K562 (cell line): ENCODE data around the gene WIPF2. TPM values are rescaled to one million over a fixed set of nuclear protein-coding genes. Genes with fewer than 3 reads are reported as not detected.

Source experiments
- CAMTA2 ChIP-seq: fragments of 250-450 bp; sonication (Bioruptor Pico); conservative IDR thresholded peaks from 2 replicates; pipeline ENCODE4 v1.5.1; 2022
- CREB3L1 ChIP-seq: fragments of 450-650 bp; IDR thresholded peaks from 2 replicates; pipeline ENCODE4 v1.6.1; 2014; ENCODE audit warnings: low read depth, mild to moderate bottlenecking, moderate library complexity, borderline replicate concordance
- CREM ChIP-seq: IDR thresholded peaks from 2 replicates; pipeline ENCODE4 v1.6.1; 2014; ENCODE audit warnings: antibody characterized with exemption, low read depth
- EP300 ChIP-seq: IDR thresholded peaks from 2 replicates; pipeline ENCODE4 v1.6.1; 2012; ENCODE audit warnings: low read length, improper control_type of control experiment
- EZH2 ChIP-seq: IDR thresholded peaks from 2 replicates; pipeline ENCODE4 v1.6.1; 2012; ENCODE audit warnings: low read depth, mild to moderate bottlenecking, inconsistent platforms, low read length, borderline replicate concordance
- MYBL2 ChIP-seq, 2 experiments: fragments of 450-650 bp in 1 of 2; sonication (generic) in 1 of 2; formaldehyde crosslinking in 1 of 2; IDR thresholded peaks; 2 replicates each; pipeline versions ENCODE4 v1.6.1 to v1.8.1; 2017 to 2022; ENCODE audit warnings: borderline replicate concordance in 1 of 2, inconsistent platforms in 1 of 2, low read depth in 1 of 2, mild to moderate bottlenecking in 1 of 2, missing genetic modification reagents in 1 of 2, moderate library complexity in 1 of 2
- NCOR1 ChIP-seq: fragments of 450-650 bp; IDR thresholded peaks from 2 replicates; pipeline ENCODE4 v1.6.1; 2016; ENCODE audit warnings: mild to moderate bottlenecking, moderate library complexity
- NFIC ChIP-seq: fragments of 450-650 bp; IDR thresholded peaks from 2 replicates; pipeline ENCODE4 v1.6.1; 2017; ENCODE audit warnings: mild to moderate bottlenecking, inconsistent platforms
- NFRKB ChIP-seq: fragments of 450-650 bp; IDR thresholded peaks from 2 replicates; pipeline ENCODE4 v1.6.1; 2016; ENCODE audit warnings: low read depth
- RBBP5 ChIP-seq: fragments of 200-600 bp; sonication (generic); IDR thresholded peaks from 2 replicates; pipeline ENCODE4 v1.6.1; 2012; ENCODE audit warnings: borderline replicate concordance, mild to moderate bottlenecking, low read length, control low read depth, inconsistent platforms; ENCODE audit not compliant: insufficient read depth, poor library complexity, severe bottlenecking
- RBFOX2 ChIP-seq: fragments of 200-400 bp; formaldehyde crosslinking; IDR thresholded peaks from 2 replicates; pipeline ENCODE4 v1.6.1; 2017; ENCODE audit warnings: low read depth, mild to moderate bottlenecking, low read length, moderate library complexity
- RCOR1 ChIP-seq, 2 experiments: IDR thresholded peaks; 2 replicates each; pipeline ENCODE4 v1.6.1; 2012; ENCODE audit warnings: low read depth in 2 of 2, low read length in 2 of 2, borderline replicate concordance in 1 of 2, improper control_type of control experiment in 1 of 2
- TARDBP ChIP-seq: fragments of 450-650 bp; IDR thresholded peaks from 2 replicates; pipeline ENCODE4 v1.6.1; 2016
- TCF3 ChIP-seq: sonication (generic); formaldehyde crosslinking; IDR thresholded peaks from 2 replicates; pipeline ENCODE4 v1.4.0; 2020; ENCODE audit warnings: mild to moderate bottlenecking, missing genetic modification reagents
- TGIF2 ChIP-seq: sonication (generic); formaldehyde crosslinking; IDR thresholded peaks from 2 replicates; pipeline ENCODE4 v1.8.1; 2022; ENCODE audit warnings: mild to moderate bottlenecking, missing genetic modification reagents, moderate library complexity
- YY1 ChIP-seq, 3 experiments: IDR thresholded peaks; 2 replicates each; pipeline ENCODE4 v1.6.1; 2011; ENCODE audit warnings: low read length in 2 of 3, mild to moderate bottlenecking in 2 of 3, moderate library complexity in 2 of 3, borderline replicate concordance in 1 of 3, control low read depth in 1 of 3, low read depth in 1 of 3; ENCODE audit not compliant: insufficient read depth in 3 of 3, insufficient replicate concordance in 2 of 3, control insufficient read depth in 1 of 3, insufficient read length in 1 of 3; ENCODE audit errors: extremely low read depth in 1 of 3
- ZFP36 ChIP-seq: fragments of 150-350 bp; IDR thresholded peaks from 2 replicates; pipeline ENCODE4 v1.6.1; 2018; ENCODE audit warnings: low read length, low read depth; ENCODE audit not compliant: partially characterized antibody
- ZNF76 ChIP-seq: fragments of 250-450 bp; sonication (Bioruptor Pico); IDR thresholded peaks from 2 replicates; pipeline ENCODE4 v1.4.0; 2020; ENCODE audit warnings: mild to moderate bottlenecking, moderate library complexity, borderline replicate concordance
- polyA plus RNA-seq, 8 experiments: library from polyadenylated mRNA; depleted of rRNA in 4 of 8; stranded (reverse) in 5 of 8; unstranded in 3 of 8; fragments of >200 nt; fragmentation: Nextera tagmentation in 2 of 8; fragmentation: Illumina TruSeq in 1 of 8; extraction: Ambion mirVana in 2 of 8; extraction: Trizol in 1 of 8; gene quantifications; 2 replicates each; pipeline versions ENCODE4 v1.2.1 to v1.2.3, GENCODE V29; 2011 to 2014; ENCODE audit warnings: inconsistent platforms in 1 of 8, missing spikeins in 1 of 8
- total RNA-seq, 7 experiments: library from RNA; depleted of rRNA in 6 of 7; stranded (reverse); fragments of >200 nt in 6 of 7; fragmentation: Illumina TruSeq in 2 of 7; extraction: Trizol in 2 of 7; gene quantifications; 2 replicates each; pipeline versions ENCODE4 v1.2.1 to v1.2.3, GENCODE V29; 2011 to 2021; ENCODE audit warnings: low replicate concordance in 1 of 7
- TF ChIP-seq, protein P1 (sequence below), 2 experiments: fragments of 250-450 bp in 1 of 2; fragments of 450-650 bp in 1 of 2; sonication (Bioruptor Pico) in 1 of 2; IDR thresholded peaks; 2 replicates each; pipeline versions ENCODE4 v1.6.1 to v1.8.0; 2016 to 2021; ENCODE audit warnings: mild to moderate bottlenecking in 2 of 2, moderate library complexity in 2 of 2, missing compliant biosample characterization in 1 of 2, missing genetic modification characterization in 1 of 2
- TF ChIP-seq, protein P2 (sequence below), 3 experiments: fragments of 200-800 bp in 1 of 3; fragments of 250-450 bp in 1 of 3; fragments of 450-650 bp in 1 of 3; sonication (Bioruptor Pico) in 1 of 3; sonication (Bioruptor generic) in 1 of 3; formaldehyde crosslinking in 1 of 3; IDR thresholded peaks; 2 replicates each; pipeline versions ENCODE4 v1.6.1 to v1.8.0; 2016 to 2022; ENCODE audit warnings: mild to moderate bottlenecking in 2 of 3, missing genetic modification characterization in 2 of 3, missing compliant biosample characterization in 1 of 3, moderate library complexity in 1 of 3

WIPF2 gene
- total and polyA plus RNA-seq, 9 of the 15 experiments (the other 6 are each of a cell fraction or from before 2014, with no cell fraction given), result 3.6 to 15.0 (median 5.3) TPM

DNA sequence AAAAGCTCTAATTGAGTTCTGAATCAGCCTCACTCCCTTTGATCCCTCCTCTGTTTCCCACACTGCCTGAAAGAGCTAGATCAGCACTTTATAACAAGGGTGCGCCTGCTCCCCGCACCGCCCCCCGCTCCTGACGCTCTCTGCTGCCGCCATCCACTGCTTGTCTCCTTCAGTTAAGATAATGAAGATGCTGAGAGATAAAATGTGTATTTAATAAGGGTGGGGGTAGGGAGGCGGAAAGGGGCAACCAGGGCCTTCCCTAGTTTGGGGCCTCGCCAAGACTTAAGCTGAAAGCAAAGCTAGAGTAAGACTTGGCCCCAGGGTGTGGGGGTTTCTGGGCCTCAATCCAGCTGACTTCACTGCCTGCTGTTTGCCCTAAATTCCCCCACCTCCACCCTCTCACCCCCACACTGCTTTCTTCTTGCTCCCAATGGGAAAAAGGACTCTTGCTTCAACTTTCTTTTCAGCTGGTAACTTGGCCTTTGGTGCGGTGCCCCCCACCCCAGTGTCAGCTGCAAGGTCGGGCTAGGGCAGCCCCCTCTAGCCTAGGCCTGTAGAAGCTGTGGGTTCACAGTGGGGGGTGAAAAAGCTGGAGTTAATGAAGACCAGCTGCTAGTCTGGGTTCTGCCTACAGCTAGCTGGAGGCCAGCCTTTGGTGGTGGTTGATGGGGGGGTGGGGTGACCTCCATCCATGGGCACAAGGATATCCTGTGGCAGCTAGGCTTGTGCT lies 88.1 kb downstream of the WIPF2 start (continued):
- TF ChIP-seq ZNF76 (CRISPR knock-in tag), result no peak
- TF ChIP-seq RCOR1 (IDR thresholded peaks at IDR 0.05; ENCODE audit: borderline replicate concordance in 1 of 2, low read depth in 2 of 2, low read length in 2 of 2), result 0 out of 4 replicates have a peak, but pooled peaks of 1 of the 2 experiments have one; percentile 12
- TF ChIP-seq TARDBP, result no peak
- peak; percentile 21; the same call in 1 of the 2 replicates for TF ChIP-seq NCOR1
- TF ChIP-seq CAMTA2, result 0 out of 2 replicates have a peak, but pooled peaks have one; percentile 13
- TF ChIP-seq, protein P1, sequence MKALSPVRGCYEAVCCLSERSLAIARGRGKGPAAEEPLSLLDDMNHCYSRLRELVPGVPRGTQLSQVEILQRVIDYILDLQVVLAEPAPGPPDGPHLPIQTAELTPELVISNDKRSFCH (CRISPR knock-in tag; IDR thresholded peaks at IDR 0.05), result 0 out of 2 replicates have a peak, but pooled peaks have one; percentile 6
- TF ChIP-seq, protein P1 (tag; IDR thresholded peaks at IDR 0.05), result no peak
- TF ChIP-seq RBFOX2, result 0 out of 2 replicates have a peak, but pooled peaks have one; percentile 28
- TF ChIP-seq ZFP36, result no peak
- no peak for TF ChIP-seq MYBL2 (IDR thresholded peaks at IDR 0.05; ENCODE audit: low read depth)
- no peak for TF ChIP-seq MYBL2 (CRISPR knock-in tag; IDR thresholded peaks at IDR 0.05; ENCODE audit: borderline replicate concordance)
- TF ChIP-seq CREB3L1, result no peak
- no peak for TF ChIP-seq TCF3
- TF ChIP-seq YY1 (IDR thresholded peaks at IDR 0.05; ENCODE audit: borderline replicate concordance in 1 of 3, control insufficient read depth in 1 of 3, extremely low read depth in 1 of 3, insufficient read depth in 3 of 3, insufficient read length in 1 of 3, insufficient replicate concordance in 2 of 3, low read depth in 1 of 3, low read length in 2 of 3), result peak in 1 of 3 experiments; percentile 4
- TF ChIP-seq, protein P2, sequence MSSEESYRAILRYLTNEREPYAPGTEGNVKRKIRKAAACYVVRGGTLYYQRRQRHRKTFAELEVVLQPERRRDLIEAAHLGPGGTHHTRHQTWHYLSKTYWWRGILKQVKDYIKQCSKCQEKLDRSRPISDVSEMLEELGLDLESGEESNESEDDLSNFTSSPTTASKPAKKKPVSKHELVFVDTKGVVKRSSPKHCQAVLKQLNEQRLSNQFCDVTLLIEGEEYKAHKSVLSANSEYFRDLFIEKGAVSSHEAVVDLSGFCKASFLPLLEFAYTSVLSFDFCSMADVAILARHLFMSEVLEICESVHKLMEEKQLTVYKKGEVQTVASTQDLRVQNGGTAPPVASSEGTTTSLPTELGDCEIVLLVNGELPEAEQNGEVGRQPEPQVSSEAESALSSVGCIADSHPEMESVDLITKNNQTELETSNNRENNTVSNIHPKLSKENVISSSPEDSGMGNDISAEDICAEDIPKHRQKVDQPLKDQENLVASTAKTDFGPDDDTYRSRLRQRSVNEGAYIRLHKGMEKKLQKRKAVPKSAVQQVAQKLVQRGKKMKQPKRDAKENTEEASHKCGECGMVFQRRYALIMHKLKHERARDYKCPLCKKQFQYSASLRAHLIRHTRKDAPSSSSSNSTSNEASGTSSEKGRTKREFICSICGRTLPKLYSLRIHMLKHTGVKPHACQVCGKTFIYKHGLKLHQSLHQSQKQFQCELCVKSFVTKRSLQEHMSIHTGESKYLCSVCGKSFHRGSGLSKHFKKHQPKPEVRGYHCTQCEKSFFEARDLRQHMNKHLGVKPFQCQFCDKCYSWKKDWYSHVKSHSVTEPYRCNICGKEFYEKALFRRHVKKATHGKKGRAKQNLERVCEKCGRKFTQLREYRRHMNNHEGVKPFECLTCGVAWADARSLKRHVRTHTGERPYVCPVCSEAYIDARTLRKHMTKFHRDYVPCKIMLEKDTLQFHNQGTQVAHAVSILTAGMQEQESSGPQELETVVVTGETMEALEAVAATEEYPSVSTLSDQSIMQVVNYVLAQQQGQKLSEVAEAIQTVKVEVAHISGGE (CRISPR knock-in tag; IDR thresholded peaks at IDR 0.05), result no peak
- no peak for TF ChIP-seq EZH2
- TF ChIP-seq NFIC, result peak; percentile 50
- 0 out of 2 replicates have a peak, but pooled peaks have one; percentile 31 for TF ChIP-seq NFRKB
- 0 out of 2 replicates have a peak, but pooled peaks have one; percentile 17 for TF ChIP-seq EP300
- TF ChIP-seq TGIF2 (CRISPR knock-in tag), result no peak
- no peak for TF ChIP-seq RBBP5
- TF ChIP-seq CREM, result peak; percentile 32; the same call in 1 of the 2 replicates
